GM23338 (cell line): Measurements from ENCODE around the gene PRUNE2.

Source experiments
- CREB1 ChIP-seq: fragments of 250-450 bp; sonication (Bioruptor Pico); IDR thresholded peaks from 2 replicates; pipeline ENCODE4 v1.5.0; 2020; ENCODE audit warnings: low read depth, mild to moderate bottlenecking, moderate library complexity
- EZH2 ChIP-seq: fragments of 200-600 bp; sonication (generic); IDR thresholded peaks from one replicate; pipeline ENCODE4 v1.8.0; 2017; ENCODE audit warnings: antibody characterized with exemption, mild to moderate bottlenecking, low read depth; ENCODE audit not compliant: unreplicated experiment
- EZH2phosphoT487 ChIP-seq: fragments of 200-600 bp; sonication (generic); IDR thresholded peaks from one replicate; pipeline ENCODE4 v1.8.1; 2018; ENCODE audit warnings: antibody characterized with exemption; ENCODE audit not compliant: unreplicated experiment
- JUNB ChIP-seq: IDR thresholded peaks from one replicate; pipeline ENCODE4 v1.6.1; 2016; ENCODE audit warnings: antibody characterized with exemption; ENCODE audit not compliant: unreplicated experiment
- NANOG ChIP-seq: IDR thresholded peaks from 2 replicates; pipeline ENCODE4 v1.6.1; 2016; ENCODE audit warnings: antibody characterized with exemption, borderline replicate concordance
- POLR2AphosphoS5 ChIP-seq: IDR thresholded peaks from 2 replicates; pipeline ENCODE4 v1.6.1; 2016; ENCODE audit warnings: antibody characterized with exemption, low read depth
- STAT1 ChIP-seq: IDR thresholded peaks from one replicate; pipeline ENCODE4 v1.6.1; 2016; ENCODE audit warnings: antibody characterized with exemption; ENCODE audit not compliant: unreplicated experiment
- ZNF114 ChIP-seq: fragments of 250-450 bp; sonication (Bioruptor Pico); IDR thresholded peaks from 2 replicates; pipeline ENCODE4 v1.5.0; 2020; ENCODE audit warnings: mild to moderate bottlenecking, moderate library complexity
- ZNF331 ChIP-seq: fragments of 250-450 bp; sonication (Bioruptor Pico); IDR thresholded peaks from 2 replicates; pipeline ENCODE4 v1.5.0; 2020; ENCODE audit warnings: low read depth, mild to moderate bottlenecking, moderate library complexity
- TF ChIP-seq, protein P1 (sequence below), 2 experiments: fragments of 200-600 bp in 1 of 2; sonication (generic) in 1 of 2; conservative IDR thresholded peaks; 2 replicates each; pipeline versions ENCODE4 v1.5.1 to v1.6.1; 2016 to 2017; ENCODE audit warnings: antibody characterized with exemption in 2 of 2, low read depth in 2 of 2, mild to moderate bottlenecking in 2 of 2, moderate library complexity in 1 of 2
- TF ChIP-seq, protein P2 (sequence below): IDR thresholded peaks from one replicate; pipeline ENCODE4 v1.6.1; 2018; ENCODE audit warnings: antibody characterized with exemption; ENCODE audit not compliant: unreplicated experiment
- TF ChIP-seq, protein P3 (sequence below): IDR thresholded peaks from 2 replicates; pipeline ENCODE4 v1.6.1; 2016; ENCODE audit warnings: antibody characterized with exemption
- TF ChIP-seq, protein P4 (sequence below): fragments of 250-450 bp; sonication (Bioruptor Pico); IDR thresholded peaks from 2 replicates; pipeline ENCODE4 v1.5.0; 2020; ENCODE audit warnings: mild to moderate bottlenecking, moderate library complexity

DNA sequence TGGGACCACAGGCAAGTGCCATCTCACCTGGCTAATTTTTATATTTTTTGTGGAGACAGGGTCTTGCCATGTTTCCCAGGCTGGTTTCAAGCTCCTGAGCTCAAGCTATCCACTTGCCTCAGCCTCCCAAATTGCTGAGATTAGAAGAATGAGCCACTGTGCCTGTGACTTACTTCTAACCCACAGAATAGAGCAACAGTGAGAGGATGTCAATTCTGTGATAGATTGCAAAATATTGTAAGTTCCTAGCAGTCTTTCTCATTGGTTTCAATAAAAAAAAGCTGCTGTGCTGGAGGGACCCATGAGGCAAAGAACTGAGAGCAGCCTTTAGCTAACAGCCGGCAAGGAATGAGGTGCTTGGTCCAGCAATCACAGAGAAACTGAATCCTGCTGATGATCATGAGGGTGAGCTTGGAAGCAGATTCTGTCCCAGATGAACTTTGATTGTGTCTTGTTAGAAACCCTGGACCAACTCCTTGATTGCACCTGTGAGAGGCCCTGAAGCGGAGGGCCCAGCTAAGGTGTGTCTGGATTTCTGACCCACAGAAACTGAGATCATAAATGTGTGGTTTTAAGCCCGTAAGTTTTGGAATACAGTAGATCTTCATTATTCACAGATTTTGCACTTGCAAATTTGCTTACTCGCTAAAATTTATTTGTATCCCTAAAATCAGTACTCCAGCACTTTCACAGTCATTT is 297.2 kb downstream of the PRUNE2 start:
- TF ChIP-seq, protein P1, sequence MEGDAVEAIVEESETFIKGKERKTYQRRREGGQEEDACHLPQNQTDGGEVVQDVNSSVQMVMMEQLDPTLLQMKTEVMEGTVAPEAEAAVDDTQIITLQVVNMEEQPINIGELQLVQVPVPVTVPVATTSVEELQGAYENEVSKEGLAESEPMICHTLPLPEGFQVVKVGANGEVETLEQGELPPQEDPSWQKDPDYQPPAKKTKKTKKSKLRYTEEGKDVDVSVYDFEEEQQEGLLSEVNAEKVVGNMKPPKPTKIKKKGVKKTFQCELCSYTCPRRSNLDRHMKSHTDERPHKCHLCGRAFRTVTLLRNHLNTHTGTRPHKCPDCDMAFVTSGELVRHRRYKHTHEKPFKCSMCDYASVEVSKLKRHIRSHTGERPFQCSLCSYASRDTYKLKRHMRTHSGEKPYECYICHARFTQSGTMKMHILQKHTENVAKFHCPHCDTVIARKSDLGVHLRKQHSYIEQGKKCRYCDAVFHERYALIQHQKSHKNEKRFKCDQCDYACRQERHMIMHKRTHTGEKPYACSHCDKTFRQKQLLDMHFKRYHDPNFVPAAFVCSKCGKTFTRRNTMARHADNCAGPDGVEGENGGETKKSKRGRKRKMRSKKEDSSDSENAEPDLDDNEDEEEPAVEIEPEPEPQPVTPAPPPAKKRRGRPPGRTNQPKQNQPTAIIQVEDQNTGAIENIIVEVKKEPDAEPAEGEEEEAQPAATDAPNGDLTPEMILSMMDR (conservative IDR thresholded peaks at IDR 0.05; ENCODE audit: low read depth in 2 of 2), result no peak
- TF ChIP-seq, protein P2, sequence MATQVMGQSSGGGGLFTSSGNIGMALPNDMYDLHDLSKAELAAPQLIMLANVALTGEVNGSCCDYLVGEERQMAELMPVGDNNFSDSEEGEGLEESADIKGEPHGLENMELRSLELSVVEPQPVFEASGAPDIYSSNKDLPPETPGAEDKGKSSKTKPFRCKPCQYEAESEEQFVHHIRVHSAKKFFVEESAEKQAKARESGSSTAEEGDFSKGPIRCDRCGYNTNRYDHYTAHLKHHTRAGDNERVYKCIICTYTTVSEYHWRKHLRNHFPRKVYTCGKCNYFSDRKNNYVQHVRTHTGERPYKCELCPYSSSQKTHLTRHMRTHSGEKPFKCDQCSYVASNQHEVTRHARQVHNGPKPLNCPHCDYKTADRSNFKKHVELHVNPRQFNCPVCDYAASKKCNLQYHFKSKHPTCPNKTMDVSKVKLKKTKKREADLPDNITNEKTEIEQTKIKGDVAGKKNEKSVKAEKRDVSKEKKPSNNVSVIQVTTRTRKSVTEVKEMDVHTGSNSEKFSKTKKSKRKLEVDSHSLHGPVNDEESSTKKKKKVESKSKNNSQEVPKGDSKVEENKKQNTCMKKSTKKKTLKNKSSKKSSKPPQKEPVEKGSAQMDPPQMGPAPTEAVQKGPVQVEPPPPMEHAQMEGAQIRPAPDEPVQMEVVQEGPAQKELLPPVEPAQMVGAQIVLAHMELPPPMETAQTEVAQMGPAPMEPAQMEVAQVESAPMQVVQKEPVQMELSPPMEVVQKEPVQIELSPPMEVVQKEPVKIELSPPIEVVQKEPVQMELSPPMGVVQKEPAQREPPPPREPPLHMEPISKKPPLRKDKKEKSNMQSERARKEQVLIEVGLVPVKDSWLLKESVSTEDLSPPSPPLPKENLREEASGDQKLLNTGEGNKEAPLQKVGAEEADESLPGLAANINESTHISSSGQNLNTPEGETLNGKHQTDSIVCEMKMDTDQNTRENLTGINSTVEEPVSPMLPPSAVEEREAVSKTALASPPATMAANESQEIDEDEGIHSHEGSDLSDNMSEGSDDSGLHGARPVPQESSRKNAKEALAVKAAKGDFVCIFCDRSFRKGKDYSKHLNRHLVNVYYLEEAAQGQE, result no peak
- TF ChIP-seq, protein P3, sequence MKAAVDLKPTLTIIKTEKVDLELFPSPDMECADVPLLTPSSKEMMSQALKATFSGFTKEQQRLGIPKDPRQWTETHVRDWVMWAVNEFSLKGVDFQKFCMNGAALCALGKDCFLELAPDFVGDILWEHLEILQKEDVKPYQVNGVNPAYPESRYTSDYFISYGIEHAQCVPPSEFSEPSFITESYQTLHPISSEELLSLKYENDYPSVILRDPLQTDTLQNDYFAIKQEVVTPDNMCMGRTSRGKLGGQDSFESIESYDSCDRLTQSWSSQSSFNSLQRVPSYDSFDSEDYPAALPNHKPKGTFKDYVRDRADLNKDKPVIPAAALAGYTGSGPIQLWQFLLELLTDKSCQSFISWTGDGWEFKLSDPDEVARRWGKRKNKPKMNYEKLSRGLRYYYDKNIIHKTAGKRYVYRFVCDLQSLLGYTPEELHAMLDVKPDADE, result no peak
- TF ChIP-seq EZH2 (no peak), EZH2phosphoT487 (no peak), STAT1 (no peak), POLR2AphosphoS5 (no peak), ZNF331 (CRISPR knock-in tag) (no peak), ZNF114 (CRISPR knock-in tag) (no peak), CREB1 (CRISPR knock-in tag) (no peak), JUNB (no peak), NANOG (no peak)
- TF ChIP-seq, protein P4, sequence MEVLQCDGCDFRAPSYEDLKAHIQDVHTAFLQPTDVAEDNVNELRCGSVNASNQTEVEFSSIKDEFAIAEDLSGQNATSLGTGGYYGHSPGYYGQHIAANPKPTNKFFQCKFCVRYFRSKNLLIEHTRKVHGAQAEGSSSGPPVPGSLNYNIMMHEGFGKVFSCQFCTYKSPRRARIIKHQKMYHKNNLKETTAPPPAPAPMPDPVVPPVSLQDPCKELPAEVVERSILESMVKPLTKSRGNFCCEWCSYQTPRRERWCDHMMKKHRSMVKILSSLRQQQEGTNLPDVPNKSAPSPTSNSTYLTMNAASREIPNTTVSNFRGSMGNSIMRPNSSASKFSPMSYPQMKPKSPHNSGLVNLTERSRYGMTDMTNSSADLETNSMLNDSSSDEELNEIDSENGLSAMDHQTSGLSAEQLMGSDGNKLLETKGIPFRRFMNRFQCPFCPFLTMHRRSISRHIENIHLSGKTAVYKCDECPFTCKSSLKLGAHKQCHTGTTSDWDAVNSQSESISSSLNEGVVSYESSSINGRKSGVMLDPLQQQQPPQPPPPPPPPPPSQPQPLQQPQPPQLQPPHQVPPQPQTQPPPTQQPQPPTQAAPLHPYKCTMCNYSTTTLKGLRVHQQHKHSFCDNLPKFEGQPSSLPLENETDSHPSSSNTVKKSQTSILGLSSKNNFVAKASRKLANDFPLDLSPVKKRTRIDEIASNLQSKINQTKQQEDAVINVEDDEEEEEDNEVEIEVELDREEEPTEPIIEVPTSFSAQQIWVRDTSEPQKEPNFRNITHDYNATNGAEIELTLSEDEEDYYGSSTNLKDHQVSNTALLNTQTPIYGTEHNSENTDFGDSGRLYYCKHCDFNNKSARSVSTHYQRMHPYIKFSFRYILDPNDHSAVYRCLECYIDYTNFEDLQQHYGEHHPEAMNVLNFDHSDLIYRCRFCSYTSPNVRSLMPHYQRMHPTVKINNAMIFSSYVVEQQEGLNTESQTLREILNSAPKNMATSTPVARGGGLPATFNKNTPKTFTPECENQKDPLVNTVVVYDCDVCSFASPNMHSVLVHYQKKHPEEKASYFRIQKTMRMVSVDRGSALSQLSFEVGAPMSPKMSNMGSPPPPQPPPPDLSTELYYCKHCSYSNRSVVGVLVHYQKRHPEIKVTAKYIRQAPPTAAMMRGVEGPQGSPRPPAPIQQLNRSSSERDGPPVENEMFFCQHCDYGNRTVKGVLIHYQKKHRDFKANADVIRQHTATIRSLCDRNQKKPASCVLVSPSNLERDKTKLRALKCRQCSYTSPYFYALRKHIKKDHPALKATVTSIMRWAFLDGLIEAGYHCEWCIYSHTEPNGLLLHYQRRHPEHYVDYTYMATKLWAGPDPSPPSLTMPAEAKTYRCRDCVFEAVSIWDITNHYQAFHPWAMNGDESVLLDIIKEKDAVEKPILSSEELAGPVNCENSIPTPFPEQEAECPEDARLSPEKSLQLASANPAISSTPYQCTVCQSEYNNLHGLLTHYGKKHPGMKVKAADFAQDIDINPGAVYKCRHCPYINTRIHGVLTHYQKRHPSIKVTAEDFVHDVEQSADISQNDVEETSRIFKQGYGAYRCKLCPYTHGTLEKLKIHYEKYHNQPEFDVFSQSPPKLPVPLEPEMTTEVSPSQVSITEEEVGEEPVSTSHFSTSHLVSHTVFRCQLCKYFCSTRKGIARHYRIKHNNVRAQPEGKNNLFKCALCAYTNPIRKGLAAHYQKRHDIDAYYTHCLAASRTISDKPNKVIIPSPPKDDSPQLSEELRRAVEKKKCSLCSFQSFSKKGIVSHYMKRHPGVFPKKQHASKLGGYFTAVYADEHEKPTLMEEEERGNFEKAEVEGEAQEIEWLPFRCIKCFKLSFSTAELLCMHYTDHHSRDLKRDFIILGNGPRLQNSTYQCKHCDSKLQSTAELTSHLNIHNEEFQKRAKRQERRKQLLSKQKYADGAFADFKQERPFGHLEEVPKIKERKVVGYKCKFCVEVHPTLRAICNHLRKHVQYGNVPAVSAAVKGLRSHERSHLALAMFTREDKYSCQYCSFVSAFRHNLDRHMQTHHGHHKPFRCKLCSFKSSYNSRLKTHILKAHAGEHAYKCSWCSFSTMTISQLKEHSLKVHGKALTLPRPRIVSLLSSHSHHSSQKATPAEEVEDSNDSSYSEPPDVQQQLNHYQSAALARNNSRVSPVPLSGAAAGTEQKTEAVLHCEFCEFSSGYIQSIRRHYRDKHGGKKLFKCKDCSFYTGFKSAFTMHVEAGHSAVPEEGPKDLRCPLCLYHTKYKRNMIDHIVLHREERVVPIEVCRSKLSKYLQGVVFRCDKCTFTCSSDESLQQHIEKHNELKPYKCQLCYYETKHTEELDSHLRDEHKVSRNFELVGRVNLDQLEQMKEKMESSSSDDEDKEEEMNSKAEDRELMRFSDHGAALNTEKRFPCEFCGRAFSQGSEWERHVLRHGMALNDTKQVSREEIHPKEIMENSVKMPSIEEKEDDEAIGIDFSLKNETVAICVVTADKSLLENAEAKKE (CRISPR knock-in tag), result no peak
